Neural progenitor cell (in vitro differentiated cells): Measurements from ENCODE around the gene ANKRD12. TPM values are rescaled to one million over a fixed set of nuclear protein-coding genes. Genes with fewer than 3 reads are reported as not detected.

ENCODE experiments used
- DNase-seq: peaks from one replicate; pipeline ENCODE4 v3.0.0-alpha.2; 2016; ENCODE audit warnings: low spot score
- H2AFZ ChIP-seq: fragments of 200-600 bp; sonication (generic); replicated peaks from 2 replicates; pipeline ENCODE4 v1.6.1; 2016; ENCODE audit warnings: antibody characterized with exemption
- H3F3A ChIP-seq: fragments of 200-600 bp; sonication (generic); 2 replicates; pipeline ENCODE4 v1.6.1; 2016; ENCODE audit warnings: antibody characterized with exemption, low read depth
- H3K27ac ChIP-seq: fragments of 200-600 bp; sonication (generic); 2 replicates; pipeline ENCODE4 v1.5.1; 2016; ENCODE audit warnings: mild to moderate bottlenecking
- H3K27me3 ChIP-seq: fragments of 200-600 bp; sonication (generic); 2 replicates; pipeline ENCODE4 v1.6.1; 2016; ENCODE audit warnings: mild to moderate bottlenecking, moderate library complexity
- H3K36me3 ChIP-seq: fragments of 200-600 bp; sonication (generic); 2 replicates; pipeline ENCODE4 v1.5.1; 2016
- H3K4me1 ChIP-seq: fragments of 200-600 bp; sonication (generic); 2 replicates; pipeline ENCODE4 v1.6.1; 2016; ENCODE audit warnings: mixed run types
- H3K4me2 ChIP-seq: fragments of 200-600 bp; sonication (generic); 2 replicates; pipeline ENCODE4 v1.6.1; 2016
- H3K4me3 ChIP-seq: fragments of 200-600 bp; sonication (generic); 2 replicates; pipeline ENCODE4 v1.5.1; 2016
- H3K79me2 ChIP-seq: fragments of 200-600 bp; sonication (generic); 2 replicates; pipeline ENCODE4 v1.6.1; 2016; ENCODE audit warnings: low read depth
- H3K9ac ChIP-seq: fragments of 200-600 bp; sonication (generic); 2 replicates; pipeline ENCODE4 v1.6.1; 2016
- H3K9me3 ChIP-seq: fragments of 200-600 bp; sonication (generic); 2 replicates; pipeline ENCODE4 v1.5.1; 2016; ENCODE audit warnings: low read depth
- H4K20me1 ChIP-seq: fragments of 200-600 bp; sonication (generic); 2 replicates; pipeline ENCODE4 v1.6.1; 2016; ENCODE audit warnings: low read depth
- H3K27ac Mint-ChIP-seq: 3 replicates; pipeline ENCODE4 v1.8.0; 2021; ENCODE audit warnings: mixed read lengths
- H3K27me3 Mint-ChIP-seq: 2 replicates; pipeline ENCODE4 v1.8.0; 2022; ENCODE audit warnings: low read depth, mild to moderate bottlenecking, inconsistent platforms, moderate library complexity, mixed read lengths; ENCODE audit not compliant: insufficient read depth
- H3K36me3 Mint-ChIP-seq: 3 replicates; pipeline ENCODE4 v1.8.0; 2021; ENCODE audit warnings: mixed read lengths
- H3K4me1 Mint-ChIP-seq: 3 replicates; pipeline ENCODE4 v1.8.0; 2021; ENCODE audit warnings: mixed read lengths
- H3K4me3 Mint-ChIP-seq: 3 replicates; pipeline ENCODE4 v1.8.0; 2021; ENCODE audit warnings: mild to moderate bottlenecking, moderate library complexity, mixed read lengths
- H3K9me3 Mint-ChIP-seq: 3 replicates; pipeline ENCODE4 v1.8.0; 2020; ENCODE audit warnings: mixed read lengths
- EZH2 ChIP-seq: fragments of 200-600 bp; sonication (generic); IDR thresholded peaks from 2 replicates; pipeline ENCODE4 v1.6.1; 2017; ENCODE audit warnings: antibody characterized with exemption, mild to moderate bottlenecking, moderate library complexity
- EZH2phosphoT487 ChIP-seq: fragments of 200-600 bp; sonication (generic); IDR thresholded peaks from 2 replicates; pipeline ENCODE4 v1.6.1; 2017; ENCODE audit warnings: antibody characterized with exemption
- total RNA-seq: library from RNA; depleted of rRNA; stranded (reverse); fragments of >200 nt; gene quantifications from 2 replicates; pipeline ENCODE4 v1.2.3, GENCODE V29; 2015; ENCODE audit warnings: low replicate concordance
- TF ChIP-seq, protein P1 (sequence below): fragments of 200-600 bp; sonication (generic); IDR thresholded peaks from 2 replicates; pipeline ENCODE4 v1.5.1; 2017; ENCODE audit warnings: antibody characterized with exemption, mild to moderate bottlenecking

ANKRD12 gene
- total RNA-seq, 1 donor from 2014 or later, result 38.2 TPM

GRCh38 chr18:9189491-9189890 lies 52.9 kb downstream of the ANKRD12 start:
- Mint-ChIP-seq H3K27ac (no peak overlapping the region), H3K4me1 (no peaks in the 10 kb centered on the region), H3K4me3 (no peak overlapping the region), H3K9me3 (no peaks in the 10 kb centered on the region), H3K36me3 (peaks cover 19% of the 10 kb centered on the region), H3K27me3 (peaks cover 3% of the 10 kb centered on the region)
- Histone ChIP-seq H3K4me1 (no peaks in the 10 kb centered on the region), H3K9ac (no peak overlapping the region), H3K4me2 (no peak overlapping the region), H3K79me2 (no peaks in the 10 kb centered on the region), H3K36me3 (no peaks in the 10 kb centered on the region), H3K9me3 (no peaks in the 10 kb centered on the region), H3K27ac (no peak overlapping the region), H3K27me3 (no peaks in the 10 kb centered on the region), H3F3A (no peaks in the 10 kb centered on the region), H2AFZ (no peak overlapping the region), H3K4me3 (no peak overlapping the region), H4K20me1 (no peaks in the 10 kb centered on the region)
- TF ChIP-seq EZH2 (no peak), EZH2phosphoT487 (no peak)
- TF ChIP-seq, protein P1, sequence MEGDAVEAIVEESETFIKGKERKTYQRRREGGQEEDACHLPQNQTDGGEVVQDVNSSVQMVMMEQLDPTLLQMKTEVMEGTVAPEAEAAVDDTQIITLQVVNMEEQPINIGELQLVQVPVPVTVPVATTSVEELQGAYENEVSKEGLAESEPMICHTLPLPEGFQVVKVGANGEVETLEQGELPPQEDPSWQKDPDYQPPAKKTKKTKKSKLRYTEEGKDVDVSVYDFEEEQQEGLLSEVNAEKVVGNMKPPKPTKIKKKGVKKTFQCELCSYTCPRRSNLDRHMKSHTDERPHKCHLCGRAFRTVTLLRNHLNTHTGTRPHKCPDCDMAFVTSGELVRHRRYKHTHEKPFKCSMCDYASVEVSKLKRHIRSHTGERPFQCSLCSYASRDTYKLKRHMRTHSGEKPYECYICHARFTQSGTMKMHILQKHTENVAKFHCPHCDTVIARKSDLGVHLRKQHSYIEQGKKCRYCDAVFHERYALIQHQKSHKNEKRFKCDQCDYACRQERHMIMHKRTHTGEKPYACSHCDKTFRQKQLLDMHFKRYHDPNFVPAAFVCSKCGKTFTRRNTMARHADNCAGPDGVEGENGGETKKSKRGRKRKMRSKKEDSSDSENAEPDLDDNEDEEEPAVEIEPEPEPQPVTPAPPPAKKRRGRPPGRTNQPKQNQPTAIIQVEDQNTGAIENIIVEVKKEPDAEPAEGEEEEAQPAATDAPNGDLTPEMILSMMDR, result no peak
- DNase-seq, result no peak

- Histone ChIP-seq H3K9me3 (no peaks in the 10 kb centered on the region), H3K4me3 (no peak overlapping the region), H3K27ac (no peak overlapping the region), H3K4me1 (no peaks in the 10 kb centered on the region), H3K9ac (no peak overlapping the region), H3K79me2 (no peaks in the 10 kb centered on the region), H3K27me3 (no peaks in the 10 kb centered on the region), H2AFZ (no peak overlapping the region), H3F3A (no peaks in the 10 kb centered on the region), H3K4me2 (no peak overlapping the region), H4K20me1 (no peaks in the 10 kb centered on the region), H3K36me3 (no peaks in the 10 kb centered on the region)
- TF ChIP-seq EZH2phosphoT487 (no peak), EZH2 (no peak)
- TF ChIP-seq, protein P1, result no peak
- Mint-ChIP-seq H3K27me3 (peaks cover 2% of the 10 kb centered on the region), H3K4me1 (no peaks in the 10 kb centered on the region), H3K9me3 (no peaks in the 10 kb centered on the region), H3K4me3 (no peak overlapping the region), H3K27ac (peak overlapping the region; percentile 39), H3K36me3 (peaks cover 13% of the 10 kb centered on the region)
- no peak for DNase-seq
Observed at GRCh38 chr18:9191658-9192256, 55.2 kb downstream of the ANKRD12 start.

- DNase-seq, result no peak
- H3K27me3 Mint-ChIP-seq, result peaks cover 2% of the 10 kb centered on the region
- no peaks in the 10 kb centered on the region for H3K36me3 ChIP-seq
- no peak overlapping the region for H3K4me3 ChIP-seq
- H3K4me1 Mint-ChIP-seq, result no peaks in the 10 kb centered on the region
- no peak overlapping the region for H3K27ac Mint-ChIP-seq
- H3K79me2 ChIP-seq, result no peaks in the 10 kb centered on the region
- no peaks in the 10 kb centered on the region for H3K9me3 Mint-ChIP-seq
- H3K4me1 ChIP-seq, result no peaks in the 10 kb centered on the region
- H3F3A ChIP-seq, result no peaks in the 10 kb centered on the region
- H3K9me3 ChIP-seq, result no peaks in the 10 kb centered on the region
- no peak overlapping the region for H3K4me3 Mint-ChIP-seq
- no peaks in the 10 kb centered on the region for H3K27me3 ChIP-seq
- H3K4me2 ChIP-seq, result no peak overlapping the region
- H3K36me3 Mint-ChIP-seq, result peaks cover 13% of the 10 kb centered on the region
- no peak overlapping the region for H2AFZ ChIP-seq
- no peak overlapping the region for H3K9ac ChIP-seq
- TF ChIP-seq EZH2phosphoT487 (no peak), EZH2 (no peak)
- TF ChIP-seq, protein P1, result no peak
- H3K27ac ChIP-seq, result no peak overlapping the region
- H4K20me1 ChIP-seq, result no peaks in the 10 kb centered on the region
Observed at GRCh38 chr18:9193031-9193430, 56.5 kb downstream of the ANKRD12 start.
